Suppressor macrophage treated with lipopolysaccharide for 4 hours (primary cell): Measurements from ENCODE around the gene STK38.
A peak's percentile ranks its signal among the peaks of the same experiment; 100 is the strongest.
"Not testable (repeated sequence)": the region's sequence is repeated elsewhere in the genome, so short reads cannot be mapped to it uniquely, and the experiment has no call there.

Experiments
- DNase-seq: peaks from one replicate; pipeline ENCODE4 v3.0.0-alpha.2; 2020

STK38 gene

GRCh38 chr6:36479256-36479655, 68.0 kb downstream of the STK38 start:
- DNase-seq, result no peak

GRCh38 chr6:36478051-36478526, 69.2 kb downstream of the STK38 start:
- DNase-seq, result no peak

GRCh38 chr6:36469946-36470345, 77.3 kb downstream of the STK38 start:
- no peak for DNase-seq

GRCh38 chr6:36469148-36469661, 78.1 kb downstream of the STK38 start:
- no peak for DNase-seq

- DNase-seq, result no peak
These were observed 79.7 kb downstream of the STK38 start for GRCh38 chr6:36467625-36468024.

- no peak for DNase-seq
These were observed 83.0 kb downstream of the STK38 start for GRCh38 chr6:36464233-36464632.

GRCh38 chr6:36463676-36464075, 83.6 kb downstream of the STK38 start:
- no peak for DNase-seq

GRCh38 chr6:36461646-36462045, 85.6 kb downstream of the STK38 start:
- peak; percentile 8 for DNase-seq

- no peak for DNase-seq
These were observed 86.4 kb downstream of the STK38 start for GRCh38 chr6:36460916-36461315.

- DNase-seq, result no peak
These were observed 87.8 kb downstream of the STK38 start for GRCh38 chr6:36459501-36459900.

- DNase-seq, result no peak
These were observed 91.7 kb downstream of the STK38 start for GRCh38 chr6:36455486-36456027.

- DNase-seq, result not testable (repeated sequence)
These were observed 94.4 kb downstream of the STK38 start for GRCh38 chr6:36452897-36453296.

- not testable (repeated sequence) for DNase-seq
These were observed 98.1 kb downstream of the STK38 start for GRCh38 chr6:36449173-36449572.

GRCh38 chr6:36445621-36446020, 101.7 kb downstream of the STK38 start:
- DNase-seq, result no peak

GRCh38 chr6:36444470-36444869, 102.8 kb downstream of the STK38 start:
- no peak for DNase-seq
